ENCODE data around the gene MIER2.

MIER2 gene

GRCh38 chr19:376111-376470, 31.5 kb upstream of the MIER2 start:
- no peak overlapping the region for H3K4me2 ChIP-seq (ENCODE audit: low read depth, low read length)
- no peak overlapping the region for H3K9ac ChIP-seq (ENCODE audit: low read length)
- H3K27me3 ChIP-seq (replicated peaks; ENCODE audit: insufficient read depth, low read length) = peaks cover 81% of the 10 kb centered on the region
- no peaks in the 10 kb centered on the region for H3F3A ChIP-seq (ENCODE audit: insufficient read depth, low read length)
- no peaks in the 10 kb centered on the region for H3K36me3 ChIP-seq (replicated peaks; ENCODE audit: insufficient read depth, low read length)
- no peaks in the 10 kb centered on the region for H3K4me1 ChIP-seq (ENCODE audit: low read length)
- TF ChIP-seq EZH2 (optimal IDR thresholded peaks at IDR 0.05; ENCODE audit: low read depth, low read length) (no peak), CTCF (IDR thresholded peaks at IDR 0.05; ENCODE audit: low read length) (no peak), EZH2phosphoT487 (IDR thresholded peaks at IDR 0.05; ENCODE audit: low read length) (no peak)
- no peaks in the 10 kb centered on the region for H4K20me1 ChIP-seq (ENCODE audit: insufficient read depth, low read length)
- no peak for DNase-seq
- no peak overlapping the region for H2AFZ ChIP-seq (ENCODE audit: low read length)
- no peak overlapping the region for H3K27ac ChIP-seq (ENCODE audit: low read length)
- no peaks in the 10 kb centered on the region for H3K9me2 ChIP-seq (replicated peaks; ENCODE audit: insufficient read depth, low read length)
- no peaks in the 10 kb centered on the region for H3K9me3 ChIP-seq (replicated peaks; ENCODE audit: insufficient read depth, low read length)
- no peak overlapping the region for H3K4me3 ChIP-seq (ENCODE audit: low read length)
- no peaks in the 10 kb centered on the region for H3K79me2 ChIP-seq (ENCODE audit: low read length)

GRCh38 chr19:375395-376110, 31.0 kb upstream of the MIER2 start:
- DNase-seq = no peak
- Histone ChIP-seq H3K9ac (ENCODE audit: low read length) (no peak overlapping the region), H3K27ac (ENCODE audit: low read length) (no peak overlapping the region)

GRCh38 chr19:374886-375235, 30.3 kb upstream of the MIER2 start:
- H4K20me1 ChIP-seq (ENCODE audit: insufficient read depth, low read length) = no peaks in the 10 kb centered on the region
- TF ChIP-seq EZH2phosphoT487 (IDR thresholded peaks at IDR 0.05; ENCODE audit: low read length) (no peak), CTCF (IDR thresholded peaks at IDR 0.05; ENCODE audit: low read length) (no peak), EZH2 (optimal IDR thresholded peaks at IDR 0.05; ENCODE audit: low read depth, low read length) (no peak)
- no peak overlapping the region for H3K4me3 ChIP-seq (ENCODE audit: low read length)
- H3K9me3 ChIP-seq (replicated peaks; ENCODE audit: insufficient read depth, low read length) = no peaks in the 10 kb centered on the region
- H3K9ac ChIP-seq (ENCODE audit: low read length) = no peak overlapping the region
- H3K9me2 ChIP-seq (replicated peaks; ENCODE audit: insufficient read depth, low read length) = no peaks in the 10 kb centered on the region
- H3K4me2 ChIP-seq (ENCODE audit: low read depth, low read length) = no peak overlapping the region
- H3K4me1 ChIP-seq (ENCODE audit: low read length) = no peaks in the 10 kb centered on the region
- no peak overlapping the region for H2AFZ ChIP-seq (ENCODE audit: low read length)
- H3K27me3 ChIP-seq (replicated peaks; ENCODE audit: insufficient read depth, low read length) = peaks cover 86% of the 10 kb centered on the region
- H3K36me3 ChIP-seq (replicated peaks; ENCODE audit: insufficient read depth, low read length) = no peaks in the 10 kb centered on the region
- no peaks in the 10 kb centered on the region for H3K79me2 ChIP-seq (ENCODE audit: low read length)
- no peak overlapping the region for H3K27ac ChIP-seq (ENCODE audit: low read length)
- no peak for DNase-seq
- H3F3A ChIP-seq (ENCODE audit: insufficient read depth, low read length) = no peaks in the 10 kb centered on the region

More at GRCh38 chr19:375395-376110, 31.0 kb upstream of the MIER2 start:
- H3K36me3 ChIP-seq (replicated peaks; ENCODE audit: insufficient read depth, low read length) = no peaks in the 10 kb centered on the region
- no peaks in the 10 kb centered on the region for H3K9me2 ChIP-seq (replicated peaks; ENCODE audit: insufficient read depth, low read length)
- no peak overlapping the region for H3K4me2 ChIP-seq (ENCODE audit: low read depth, low read length)
- H4K20me1 ChIP-seq (ENCODE audit: insufficient read depth, low read length) = no peaks in the 10 kb centered on the region
- no peaks in the 10 kb centered on the region for H3F3A ChIP-seq (ENCODE audit: insufficient read depth, low read length)
- no peak overlapping the region for H2AFZ ChIP-seq (ENCODE audit: low read length)
- H3K27me3 ChIP-seq (replicated peaks; ENCODE audit: insufficient read depth, low read length) = peaks cover 86% of the 10 kb centered on the region
- no peaks in the 10 kb centered on the region for H3K79me2 ChIP-seq (ENCODE audit: low read length)
- no peaks in the 10 kb centered on the region for H3K9me3 ChIP-seq (replicated peaks; ENCODE audit: insufficient read depth, low read length)
- H3K4me3 ChIP-seq (ENCODE audit: low read length) = no peak overlapping the region
- TF ChIP-seq EZH2 (optimal IDR thresholded peaks at IDR 0.05; ENCODE audit: low read depth, low read length) (no peak), CTCF (IDR thresholded peaks at IDR 0.05; ENCODE audit: low read length) (no peak), EZH2phosphoT487 (IDR thresholded peaks at IDR 0.05; ENCODE audit: low read length) (no peak)
- H3K4me1 ChIP-seq (ENCODE audit: low read length) = no peaks in the 10 kb centered on the region

Data from MM.1S (cell line).